Ishikawa (cell line): ENCODE results near the gene TUBB4B.

Experiments used
- CEBPB ChIP-seq: IDR thresholded peaks from 2 replicates; pipeline ENCODE4 v1.6.1; 2012
- CREB1 ChIP-seq: IDR thresholded peaks from 2 replicates; pipeline ENCODE4 v1.6.1; 2012; ENCODE audit warnings: low read depth
- EGR1 ChIP-seq: IDR thresholded peaks from 2 replicates; pipeline ENCODE4 v1.6.1; 2012
- EP300 ChIP-seq: IDR thresholded peaks from 2 replicates; pipeline ENCODE4 v1.6.1; 2012; ENCODE audit warnings: borderline replicate concordance
- FOXM1 ChIP-seq: IDR thresholded peaks from 2 replicates; pipeline ENCODE4 v1.6.1; 2012; ENCODE audit warnings: low read depth, borderline replicate concordance
- MAX ChIP-seq: IDR thresholded peaks from 2 replicates; pipeline ENCODE4 v1.6.1; 2012
- NFIC ChIP-seq: IDR thresholded peaks from 2 replicates; pipeline ENCODE4 v1.6.1; 2012
- RAD21 ChIP-seq: IDR thresholded peaks from 2 replicates; pipeline ENCODE4 v1.6.1; 2012; ENCODE audit warnings: low read depth
- TAF1 ChIP-seq: IDR thresholded peaks from 2 replicates; pipeline ENCODE4 v1.6.1; 2012; ENCODE audit warnings: low read depth, mild to moderate bottlenecking
- TCF12 ChIP-seq: IDR thresholded peaks from 2 replicates; pipeline ENCODE4 v1.6.1; 2012; ENCODE audit warnings: low read depth
- TEAD4 ChIP-seq: IDR thresholded peaks from 2 replicates; pipeline ENCODE4 v1.6.1; 2012
- YY1 ChIP-seq: IDR thresholded peaks from 2 replicates; pipeline ENCODE4 v1.6.1; 2012; ENCODE audit warnings: low read depth
- ZBTB7A ChIP-seq: IDR thresholded peaks from 2 replicates; pipeline ENCODE4 v1.6.1; 2012; ENCODE audit warnings: low read depth
- TF ChIP-seq, protein P1 (sequence below): IDR thresholded peaks from 2 replicates; pipeline ENCODE4 v1.6.1; 2012
- TF ChIP-seq, protein P2 (sequence below): IDR thresholded peaks from 2 replicates; pipeline ENCODE4 v1.6.1; 2012; ENCODE audit warnings: low read depth, mild to moderate bottlenecking

Gene TUBB4B

DNA sequence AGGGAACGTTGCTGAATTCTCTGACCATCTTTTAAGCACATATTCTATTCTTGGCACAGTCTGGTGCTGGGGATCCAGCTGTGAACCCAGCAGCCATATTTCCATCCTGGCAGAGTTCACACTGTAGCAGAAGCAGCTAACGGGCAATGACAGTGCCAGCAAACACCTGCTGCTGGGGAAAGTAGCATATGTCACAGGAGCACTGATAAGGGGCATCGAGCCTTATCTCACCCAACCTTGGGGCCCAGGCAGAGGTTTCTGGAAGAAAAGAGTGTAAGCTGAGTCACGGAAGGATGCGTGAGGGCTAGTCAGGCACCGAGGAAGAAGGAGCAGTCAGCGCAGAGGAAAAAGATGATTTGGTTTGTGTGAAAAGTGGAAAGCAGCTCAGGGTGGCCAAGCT lies 34.5 kb upstream of the TUBB4B start:
- TF ChIP-seq EGR1 (no peak), CREB1 (no peak), TCF12 (no peak), TAF1 (no peak), EP300 (no peak), FOXM1 (no peak), ZBTB7A (no peak), CEBPB (no peak), MAX (no peak), NFIC (no peak), TEAD4 (no peak), RAD21 (no peak), YY1 (no peak)
- TF ChIP-seq, protein P1, sequence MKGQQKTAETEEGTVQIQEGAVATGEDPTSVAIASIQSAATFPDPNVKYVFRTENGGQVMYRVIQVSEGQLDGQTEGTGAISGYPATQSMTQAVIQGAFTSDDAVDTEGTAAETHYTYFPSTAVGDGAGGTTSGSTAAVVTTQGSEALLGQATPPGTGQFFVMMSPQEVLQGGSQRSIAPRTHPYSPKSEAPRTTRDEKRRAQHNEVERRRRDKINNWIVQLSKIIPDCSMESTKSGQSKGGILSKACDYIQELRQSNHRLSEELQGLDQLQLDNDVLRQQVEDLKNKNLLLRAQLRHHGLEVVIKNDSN, result no peak
- TF ChIP-seq, protein P2, sequence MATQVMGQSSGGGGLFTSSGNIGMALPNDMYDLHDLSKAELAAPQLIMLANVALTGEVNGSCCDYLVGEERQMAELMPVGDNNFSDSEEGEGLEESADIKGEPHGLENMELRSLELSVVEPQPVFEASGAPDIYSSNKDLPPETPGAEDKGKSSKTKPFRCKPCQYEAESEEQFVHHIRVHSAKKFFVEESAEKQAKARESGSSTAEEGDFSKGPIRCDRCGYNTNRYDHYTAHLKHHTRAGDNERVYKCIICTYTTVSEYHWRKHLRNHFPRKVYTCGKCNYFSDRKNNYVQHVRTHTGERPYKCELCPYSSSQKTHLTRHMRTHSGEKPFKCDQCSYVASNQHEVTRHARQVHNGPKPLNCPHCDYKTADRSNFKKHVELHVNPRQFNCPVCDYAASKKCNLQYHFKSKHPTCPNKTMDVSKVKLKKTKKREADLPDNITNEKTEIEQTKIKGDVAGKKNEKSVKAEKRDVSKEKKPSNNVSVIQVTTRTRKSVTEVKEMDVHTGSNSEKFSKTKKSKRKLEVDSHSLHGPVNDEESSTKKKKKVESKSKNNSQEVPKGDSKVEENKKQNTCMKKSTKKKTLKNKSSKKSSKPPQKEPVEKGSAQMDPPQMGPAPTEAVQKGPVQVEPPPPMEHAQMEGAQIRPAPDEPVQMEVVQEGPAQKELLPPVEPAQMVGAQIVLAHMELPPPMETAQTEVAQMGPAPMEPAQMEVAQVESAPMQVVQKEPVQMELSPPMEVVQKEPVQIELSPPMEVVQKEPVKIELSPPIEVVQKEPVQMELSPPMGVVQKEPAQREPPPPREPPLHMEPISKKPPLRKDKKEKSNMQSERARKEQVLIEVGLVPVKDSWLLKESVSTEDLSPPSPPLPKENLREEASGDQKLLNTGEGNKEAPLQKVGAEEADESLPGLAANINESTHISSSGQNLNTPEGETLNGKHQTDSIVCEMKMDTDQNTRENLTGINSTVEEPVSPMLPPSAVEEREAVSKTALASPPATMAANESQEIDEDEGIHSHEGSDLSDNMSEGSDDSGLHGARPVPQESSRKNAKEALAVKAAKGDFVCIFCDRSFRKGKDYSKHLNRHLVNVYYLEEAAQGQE, result no peak

- no peak for TF ChIP-seq ZBTB7A
Observed at GRCh38 chr9:137211532-137211931, 29.6 kb upstream of the TUBB4B start.

- TF ChIP-seq YY1 (no peak), TEAD4 (no peak), EGR1 (no peak), TAF1 (no peak), NFIC (no peak), ZBTB7A (no peak), FOXM1 (no peak), RAD21 (no peak), CREB1 (no peak), MAX (no peak), CEBPB (no peak), TCF12 (no peak)
- TF ChIP-seq, protein P2, result no peak
- TF ChIP-seq, protein P1, result no peak
Observed at GRCh38 chr9:137212520-137212919, 28.6 kb upstream of the TUBB4B start.

DNA sequence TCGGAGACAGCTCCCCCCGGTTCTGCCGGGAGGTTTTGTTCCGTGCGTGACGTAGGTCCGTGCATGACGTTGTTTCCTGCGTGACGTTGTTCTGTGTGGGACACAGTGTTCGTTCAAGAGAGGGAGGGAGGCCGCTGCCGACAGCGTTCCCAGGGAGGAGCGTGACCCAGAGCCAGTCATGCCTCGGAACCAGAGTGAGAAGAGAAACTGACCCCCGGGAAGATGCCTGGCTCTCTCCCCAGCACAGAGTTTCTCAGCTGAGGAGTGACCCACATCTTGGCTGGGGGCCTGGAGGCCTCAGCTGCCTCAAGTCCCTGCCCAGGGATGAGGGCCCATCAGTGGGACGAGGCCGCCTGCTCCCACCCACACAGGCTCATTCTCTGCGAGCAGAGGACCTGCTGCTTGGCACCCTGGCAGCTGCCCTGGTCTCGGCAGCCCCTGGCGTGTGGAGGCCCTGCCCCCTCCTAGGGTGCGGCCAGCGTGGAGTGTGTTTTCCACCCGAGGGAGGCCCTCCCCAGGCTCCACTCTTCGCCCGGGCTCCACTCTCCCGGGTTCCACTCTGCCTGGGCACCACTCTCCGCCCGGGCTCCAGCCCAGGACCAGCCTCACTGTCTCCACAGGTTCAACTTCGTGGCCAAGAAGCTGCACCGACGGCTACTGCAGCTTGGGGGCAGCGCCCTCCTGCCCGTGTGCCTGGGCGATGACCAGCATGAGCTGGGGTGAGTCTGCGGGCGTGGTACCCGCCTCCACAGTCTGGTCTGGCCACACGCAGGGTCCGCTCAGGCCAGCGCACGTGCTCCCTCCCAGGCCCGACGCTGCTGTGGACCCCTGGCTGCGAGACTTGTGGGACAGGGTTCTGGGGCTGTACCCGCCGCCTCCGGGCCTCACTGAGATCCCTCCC lies 27.7 kb upstream of the TUBB4B start:
- TF ChIP-seq, protein P1, result no peak
- TF ChIP-seq FOXM1, result no peak
- peak; percentile 30; the same call in 1 of the 2 replicates for TF ChIP-seq RAD21

DNA sequence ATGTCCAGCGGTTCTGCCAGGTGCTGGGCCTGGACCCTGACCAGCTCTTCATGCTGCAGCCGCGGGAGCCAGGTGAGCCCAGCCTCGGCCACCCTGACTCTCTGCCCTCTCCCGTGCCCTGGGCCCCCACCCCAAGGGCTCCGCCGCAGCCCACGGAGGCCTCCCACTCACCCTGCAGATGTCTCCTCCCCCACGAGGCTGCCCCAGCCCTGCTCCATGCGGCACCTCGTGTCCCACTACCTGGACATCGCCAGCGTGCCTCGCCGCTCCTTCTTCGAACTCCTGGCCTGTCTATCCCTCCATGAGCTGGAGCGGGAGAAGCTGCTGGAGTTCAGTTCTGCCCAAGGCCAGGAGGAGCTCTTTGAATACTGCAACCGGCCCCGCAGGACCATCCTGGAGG lies 26.5 kb upstream of the TUBB4B start:
- TF ChIP-seq NFIC, result no peak
- TF ChIP-seq CEBPB, result no peak
- TF ChIP-seq TEAD4, result no peak
- no peak for TF ChIP-seq ZBTB7A
- no peak for TF ChIP-seq EP300
- no peak for TF ChIP-seq FOXM1
- TF ChIP-seq MAX, result no peak
- TF ChIP-seq TAF1, result no peak
- no peak for TF ChIP-seq YY1
- TF ChIP-seq EGR1, result no peak
- TF ChIP-seq TCF12, result no peak
- no peak for TF ChIP-seq CREB1
